Ascending aorta (tissue), 2 donors: ENCODE measurements around the gene ITSN2. TPM values are rescaled to one million over a fixed set of nuclear protein-coding genes. Genes with fewer than 3 reads are reported as not detected.

Source experiments
- DNase-seq, 2 donors: peaks; one replicate each; pipeline ENCODE4 v3.0.0-alpha.2; 2019; ENCODE audit warnings: low spot score in 2 of 2
- H3K27ac ChIP-seq, 2 donors: fragments of 200-600 bp; sonication (generic); one replicate each; pipeline ENCODE4 v1.5.1; 2016 to 2017; ENCODE audit warnings: mild to moderate bottlenecking in 1 of 2
- H3K27me3 ChIP-seq: fragments of 200-600 bp; sonication (generic); one replicate; pipeline ENCODE4 v1.5.1; 2017
- H3K36me3 ChIP-seq, 2 donors: fragments of 200-600 bp; sonication (generic); one replicate each; pipeline ENCODE4 v1.5.1; 2016
- H3K4me1 ChIP-seq, 2 donors: fragments of 200-600 bp; sonication (generic); one replicate each; pipeline ENCODE4 v1.5.1; 2016 to 2017; ENCODE audit warnings: mild to moderate bottlenecking in 1 of 2
- H3K4me3 ChIP-seq, 2 donors: fragments of 200-600 bp; sonication (generic); one replicate each; pipeline ENCODE4 v1.5.1; 2016 to 2017; ENCODE audit warnings: mild to moderate bottlenecking in 1 of 2
- H3K9me3 ChIP-seq, 2 donors: fragments of 200-600 bp; sonication (generic); one replicate each; pipeline ENCODE4 v1.5.1; 2016
- intact Hi-C: fragments of 100-400 bp; cut with DNase I; formaldehyde crosslinking; loops from one replicate; pipeline ENCODE4 v1.15.1; 2023
- total RNA-seq: library from RNA; depleted of rRNA; stranded (reverse); fragments of >200 nt; gene quantifications from one replicate; pipeline ENCODE4 v1.1.0, GENCODE V29; 2016
- TF ChIP-seq, protein P1 (sequence below), 3 experiments: fragments of 200-600 bp in 2 of 3; fragments of 450-650 bp in 1 of 3; sonication (generic) in 2 of 3; IDR thresholded peaks; one replicate each; pipeline ENCODE4 v1.5.1; 2016 to 2019; ENCODE audit warnings: antibody characterized with exemption in 3 of 3, mild to moderate bottlenecking in 1 of 3, moderate library complexity in 1 of 3

The ITSN2 gene
- total RNA-seq, 1 donor from 2014 or later, result 70.0 TPM

DNA sequence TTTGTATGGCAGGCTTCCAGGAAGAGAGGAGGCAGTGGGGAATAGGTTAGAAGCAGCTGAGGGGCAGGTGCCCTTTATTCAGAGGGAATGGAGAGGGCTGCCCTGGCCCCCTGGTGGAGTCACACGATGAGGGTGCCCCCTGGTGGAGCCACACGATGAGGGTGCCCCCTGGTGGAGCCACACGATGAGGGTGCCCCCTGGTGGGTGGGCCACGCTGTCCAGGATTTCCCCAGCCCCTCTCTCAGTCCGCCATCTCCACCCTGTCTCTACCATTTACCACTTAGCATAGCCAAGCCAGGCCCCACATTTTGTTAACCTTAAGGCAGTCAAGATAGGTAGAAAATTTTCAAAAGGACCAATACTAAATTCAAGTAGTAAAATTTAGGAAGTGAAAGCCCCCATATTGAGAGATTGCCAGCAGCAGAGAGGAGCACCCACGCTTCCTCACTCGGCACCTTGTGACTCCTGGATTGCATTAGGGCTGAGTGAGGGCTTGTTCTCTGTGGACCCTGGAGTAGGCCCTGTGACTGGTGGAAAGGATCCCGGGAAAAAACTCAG is 195.8 kb downstream of the ITSN2 start:
- no peaks in the 10 kb centered on the region for H3K9me3 ChIP-seq
- intact Hi-C loops, result no loop called here
- H3K4me3 ChIP-seq, result no peak overlapping the region
- H3K27ac ChIP-seq, result no peak overlapping the region
- no peak for DNase-seq
- TF ChIP-seq, protein P1, sequence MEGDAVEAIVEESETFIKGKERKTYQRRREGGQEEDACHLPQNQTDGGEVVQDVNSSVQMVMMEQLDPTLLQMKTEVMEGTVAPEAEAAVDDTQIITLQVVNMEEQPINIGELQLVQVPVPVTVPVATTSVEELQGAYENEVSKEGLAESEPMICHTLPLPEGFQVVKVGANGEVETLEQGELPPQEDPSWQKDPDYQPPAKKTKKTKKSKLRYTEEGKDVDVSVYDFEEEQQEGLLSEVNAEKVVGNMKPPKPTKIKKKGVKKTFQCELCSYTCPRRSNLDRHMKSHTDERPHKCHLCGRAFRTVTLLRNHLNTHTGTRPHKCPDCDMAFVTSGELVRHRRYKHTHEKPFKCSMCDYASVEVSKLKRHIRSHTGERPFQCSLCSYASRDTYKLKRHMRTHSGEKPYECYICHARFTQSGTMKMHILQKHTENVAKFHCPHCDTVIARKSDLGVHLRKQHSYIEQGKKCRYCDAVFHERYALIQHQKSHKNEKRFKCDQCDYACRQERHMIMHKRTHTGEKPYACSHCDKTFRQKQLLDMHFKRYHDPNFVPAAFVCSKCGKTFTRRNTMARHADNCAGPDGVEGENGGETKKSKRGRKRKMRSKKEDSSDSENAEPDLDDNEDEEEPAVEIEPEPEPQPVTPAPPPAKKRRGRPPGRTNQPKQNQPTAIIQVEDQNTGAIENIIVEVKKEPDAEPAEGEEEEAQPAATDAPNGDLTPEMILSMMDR (IDR thresholded peaks at IDR 0.05), result peak; percentile 11 to 55 (median 21)
- H3K36me3 ChIP-seq, result peaks cover 3 to 13% of the 10 kb centered on the region in 2 donors
- H3K27me3 ChIP-seq, result no peaks in the 10 kb centered on the region
- H3K4me1 ChIP-seq, result no peaks in the 10 kb centered on the region

DNA sequence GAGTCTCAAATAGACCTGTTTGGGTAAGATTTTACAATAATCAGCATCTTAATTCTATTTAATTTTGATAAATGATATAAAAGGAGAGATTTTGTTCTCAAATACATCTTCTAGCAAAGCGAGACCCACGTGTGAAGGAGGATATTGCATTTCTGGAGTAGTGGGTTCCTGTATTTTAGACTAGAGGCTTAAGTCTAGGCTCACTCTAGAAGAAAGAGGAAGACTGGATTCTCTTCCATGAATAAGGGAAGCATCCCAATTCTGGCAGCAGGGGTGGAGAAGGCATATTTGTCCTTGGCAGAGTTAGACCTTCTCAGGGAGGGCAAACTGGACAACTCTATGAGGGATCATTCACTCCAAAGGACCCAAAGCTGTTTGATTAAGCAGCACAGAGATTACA is 196.7 kb downstream of the ITSN2 start:
- Histone ChIP-seq H3K4me3 (no peak overlapping the region), H3K27me3 (no peaks in the 10 kb centered on the region), H3K27ac (no peak overlapping the region), H3K9me3 (no peaks in the 10 kb centered on the region), H3K4me1 (no peaks in the 10 kb centered on the region), H3K36me3 (peaks cover 3 to 16% of the 10 kb centered on the region in 2 donors)
- TF ChIP-seq, protein P1 (IDR thresholded peaks at IDR 0.05), result no peak
- no peak for DNase-seq
- intact Hi-C loops, result no loop called here

DNA sequence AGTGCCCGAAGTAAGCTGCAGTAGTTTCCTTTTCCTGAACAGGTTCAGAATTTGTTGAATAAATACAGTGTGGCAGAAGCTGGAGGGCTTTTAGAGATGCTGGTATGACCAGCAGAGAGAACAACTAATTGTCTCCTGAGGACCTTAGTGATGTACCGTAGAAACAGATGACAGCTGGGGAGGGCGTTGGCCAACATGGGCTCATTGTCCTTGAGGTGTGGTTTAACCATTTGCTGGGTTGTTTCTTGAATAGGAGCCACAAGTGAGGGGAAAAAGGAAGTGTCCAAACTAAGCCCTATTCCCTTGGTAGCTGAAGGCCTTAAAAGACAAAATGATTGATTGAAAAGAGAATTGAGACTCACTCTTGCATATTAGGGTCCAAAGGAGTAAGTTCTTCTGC is 197.2 kb downstream of the ITSN2 start:
- H3K36me3 ChIP-seq, result peaks cover 3 to 16% of the 10 kb centered on the region in 2 donors
- H3K4me3 ChIP-seq, result no peak overlapping the region
- H3K9me3 ChIP-seq, result no peaks in the 10 kb centered on the region
- no peaks in the 10 kb centered on the region for H3K27me3 ChIP-seq
- TF ChIP-seq, protein P1 (IDR thresholded peaks at IDR 0.05), result no peak
- DNase-seq, result no peak
- intact Hi-C loops, result no loop called here
- no peak overlapping the region for H3K27ac ChIP-seq
- H3K4me1 ChIP-seq, result no peaks in the 10 kb centered on the region

DNA sequence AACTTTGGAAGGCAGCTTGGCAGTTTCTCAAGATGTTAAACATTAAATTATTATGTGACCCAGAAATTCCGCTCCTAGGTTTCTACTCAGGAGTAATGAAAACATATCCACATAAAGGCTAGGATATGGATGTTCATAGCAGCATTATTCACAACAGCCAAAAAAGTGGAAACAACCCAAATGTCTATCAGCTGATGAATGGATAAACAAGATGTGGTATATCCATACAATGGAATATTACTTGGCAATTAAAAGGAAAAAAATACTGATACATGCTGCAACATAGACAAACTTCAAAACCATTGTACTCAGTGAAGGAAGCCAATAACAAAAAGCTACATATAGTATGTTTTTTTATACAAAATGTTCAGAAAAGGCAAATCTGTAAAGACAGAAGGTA is 197.8 kb downstream of the ITSN2 start:
- Histone ChIP-seq H3K4me1 (no peaks in the 10 kb centered on the region), H3K27ac (no peak overlapping the region), H3K9me3 (no peaks in the 10 kb centered on the region), H3K36me3 (peaks cover 3 to 16% of the 10 kb centered on the region in 2 donors), H3K27me3 (no peaks in the 10 kb centered on the region), H3K4me3 (no peak overlapping the region)
- TF ChIP-seq, protein P1 (IDR thresholded peaks at IDR 0.05), result no peak
- no peak for DNase-seq
- intact Hi-C loops, result no loop called here

DNA sequence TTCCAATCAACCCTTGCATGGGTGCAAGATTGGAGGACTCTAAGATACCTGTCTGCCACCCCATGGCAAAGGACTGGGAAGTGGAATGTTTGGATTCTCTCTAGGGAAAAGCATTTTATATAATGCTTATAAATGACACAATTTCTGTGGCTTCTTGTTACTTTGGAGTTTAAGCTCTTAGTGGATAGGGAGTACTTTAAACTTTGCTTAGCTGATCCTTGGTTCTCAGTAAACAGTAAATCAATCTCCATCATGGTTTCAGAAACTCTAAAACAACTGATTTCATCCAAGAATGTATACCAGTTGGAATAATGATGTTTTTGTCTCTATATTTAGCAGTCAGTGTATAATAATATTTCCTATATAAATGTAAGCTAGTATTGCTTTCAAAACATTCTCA is 199.6 kb downstream of the ITSN2 start:
- TF ChIP-seq, protein P1 (IDR thresholded peaks at IDR 0.05), result no peak
- intact Hi-C loops, result no loop called here
- peaks cover 3 to 16% of the 10 kb centered on the region in 2 donors for H3K36me3 ChIP-seq
- no peaks in the 10 kb centered on the region for H3K9me3 ChIP-seq
- DNase-seq, result no peak
- H3K4me1 ChIP-seq, result no peaks in the 10 kb centered on the region
- no peak overlapping the region for H3K27ac ChIP-seq
- no peaks in the 10 kb centered on the region for H3K27me3 ChIP-seq
- no peak overlapping the region for H3K4me3 ChIP-seq

DNA sequence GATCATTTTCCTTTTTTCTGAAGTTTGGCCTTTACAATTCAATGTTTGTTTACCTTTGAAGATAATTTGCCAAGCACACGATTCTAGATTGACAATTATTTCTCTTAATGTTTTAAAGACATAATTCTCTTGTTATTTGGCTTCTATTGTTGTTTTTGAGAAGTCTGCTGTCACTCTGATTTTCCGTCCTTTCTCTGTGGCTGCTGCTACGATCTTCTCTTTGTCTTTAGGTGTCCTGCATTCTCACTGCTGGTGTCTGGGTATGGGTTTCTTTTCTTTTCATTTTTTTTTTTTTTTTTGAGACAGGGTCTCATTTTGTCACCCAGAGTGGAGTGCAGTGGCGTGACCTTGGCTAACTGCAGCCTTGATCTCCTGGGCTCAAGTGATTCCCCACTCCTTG is 200.6 kb downstream of the ITSN2 start:
- Histone ChIP-seq H3K4me1 (no peaks in the 10 kb centered on the region), H3K4me3 (no peak overlapping the region), H3K27ac (no peak overlapping the region), H3K36me3 (peaks cover 3 to 16% of the 10 kb centered on the region in 2 donors), H3K27me3 (no peaks in the 10 kb centered on the region), H3K9me3 (no peaks in the 10 kb centered on the region)
- DNase-seq, result no peak
- intact Hi-C loops, result no loop called here
- TF ChIP-seq, protein P1 (IDR thresholded peaks at IDR 0.05), result no peak
